ENCODE data around the gene PPP6C.
"Not testable (repeated sequence)": the region's sequence is repeated elsewhere in the genome, so short reads cannot be mapped to it uniquely, and the experiment has no call there.

PPP6C gene

GRCh38 chr9:125189361-125190289 lies at the start of gene PPP6C:
PPP6C (minus strand) TSS chr9:125189803; CDS start chr9:125189718, 85 bp downstream.
- peak; percentile 96 to 99 for DNase-seq

DNA sequence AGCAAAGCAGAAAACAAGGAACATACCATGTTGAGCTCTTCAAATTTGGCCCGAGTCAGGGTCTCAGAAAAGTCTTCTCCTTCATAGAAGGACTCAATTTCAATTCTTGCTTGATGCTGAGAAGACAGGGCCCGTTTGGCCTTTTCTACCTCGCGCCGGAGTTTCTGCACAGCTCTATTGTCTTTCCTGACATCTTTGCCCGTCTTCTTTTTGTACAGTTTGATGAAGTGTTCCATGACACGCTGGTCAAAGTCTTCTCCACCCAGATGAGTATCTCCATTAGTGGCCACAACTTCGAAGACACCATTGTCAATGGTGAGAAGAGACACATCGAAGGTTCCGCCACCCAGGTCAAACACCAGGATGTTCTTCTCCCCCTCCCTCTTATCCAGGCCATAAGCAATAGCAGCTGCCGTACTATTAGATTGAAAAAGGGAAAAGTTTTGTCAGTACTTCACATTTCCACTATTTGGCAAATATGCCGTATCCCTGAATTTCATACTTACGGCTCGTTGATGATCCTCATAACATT lies 49.4 kb upstream of the PPP6C start:
- no peak for DNase-seq

- no peak for DNase-seq
Measured at GRCh38 chr9:125238127-125238914, 48.7 kb upstream of the PPP6C start.

GRCh38 chr9:125236520-125237159 lies 47.0 kb upstream of the PPP6C start:
- not testable (repeated sequence) for DNase-seq

- no peak for DNase-seq
Measured at GRCh38 chr9:125235804-125236519, 46.4 kb upstream of the PPP6C start.

DNA sequence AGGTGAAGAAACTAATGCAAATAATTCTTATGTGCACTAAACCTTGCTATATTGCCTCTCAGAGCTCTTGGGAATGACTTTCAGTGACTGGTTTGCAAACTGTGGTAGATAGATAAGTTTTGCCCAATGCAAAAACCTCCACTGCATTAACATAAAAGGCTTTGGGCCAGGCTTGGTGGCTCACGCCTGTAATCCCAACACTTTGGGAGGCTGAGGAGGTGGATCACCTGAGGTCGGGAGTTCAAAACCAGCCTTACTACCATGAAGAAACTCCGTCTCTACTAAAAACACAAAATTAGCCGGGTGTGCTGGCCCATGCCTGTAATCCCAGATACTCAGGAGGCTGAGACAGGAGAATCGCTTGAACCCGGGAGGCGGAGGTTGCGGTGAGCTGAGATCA lies 44.5 kb upstream of the PPP6C start:
- DNase-seq, result not testable (repeated sequence)

DNA sequence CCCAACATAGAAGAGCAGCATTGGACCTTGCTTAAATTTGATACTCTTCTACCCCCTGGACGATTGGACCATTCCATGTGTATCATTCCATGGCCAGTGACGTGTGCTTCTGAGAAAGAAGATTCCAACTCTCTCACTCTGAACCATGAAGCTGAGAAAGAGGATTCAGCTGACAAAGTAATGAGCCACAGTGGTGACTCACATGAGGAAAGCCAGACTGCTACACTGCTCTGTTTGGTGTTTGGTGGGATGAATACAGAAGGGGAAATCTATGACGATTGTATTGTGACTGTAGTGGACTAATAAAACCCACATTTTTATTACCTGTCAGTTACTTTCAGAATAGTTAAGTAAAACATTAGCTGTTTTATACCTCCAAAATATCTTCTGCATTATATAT lies 44.1 kb upstream of the PPP6C start:
- DNase-seq, result no peak

DNA sequence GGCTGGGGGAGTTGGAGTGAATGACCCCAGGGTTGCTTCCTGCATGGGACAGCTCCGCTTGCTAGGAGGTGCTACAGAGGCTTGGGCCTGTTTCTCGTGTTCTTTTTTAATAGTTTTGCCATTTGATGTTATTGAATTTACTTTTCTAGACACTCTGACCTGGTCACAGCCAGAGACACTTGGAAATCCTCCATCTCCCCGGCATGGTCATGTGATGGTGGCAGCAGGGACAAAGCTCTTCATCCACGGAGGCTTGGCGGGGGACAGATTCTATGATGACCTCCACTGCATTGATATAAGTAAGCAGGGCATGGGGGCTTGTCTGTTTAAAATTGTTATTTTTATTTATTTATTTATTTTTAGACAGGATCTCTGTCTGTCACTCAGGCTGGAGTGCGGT lies 38.2 kb upstream of the PPP6C start:
- no peak for DNase-seq

DNA sequence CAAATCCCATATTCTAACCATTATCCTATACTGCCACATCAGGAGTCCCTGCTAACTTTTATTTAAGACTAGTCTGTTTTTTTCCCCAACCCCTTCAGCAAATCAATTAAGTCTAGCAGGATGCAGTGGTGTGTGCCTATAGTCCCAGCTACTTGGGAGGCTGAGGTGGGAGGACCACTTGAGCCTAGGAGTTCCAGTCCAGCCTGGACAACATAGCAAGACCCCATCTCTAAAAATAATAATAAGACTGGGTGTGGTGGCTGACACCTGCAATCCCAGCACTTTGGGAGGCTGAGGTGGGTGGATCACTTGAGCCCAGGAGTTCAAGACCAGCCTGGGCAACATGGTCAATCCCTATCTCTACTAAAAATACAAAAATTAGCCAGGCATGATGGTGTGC lies 35.3 kb upstream of the PPP6C start:
- not testable (repeated sequence) for DNase-seq

GRCh38 chr9:125218621-125219020 lies 29.0 kb upstream of the PPP6C start:
- DNase-seq, result no peak

DNA sequence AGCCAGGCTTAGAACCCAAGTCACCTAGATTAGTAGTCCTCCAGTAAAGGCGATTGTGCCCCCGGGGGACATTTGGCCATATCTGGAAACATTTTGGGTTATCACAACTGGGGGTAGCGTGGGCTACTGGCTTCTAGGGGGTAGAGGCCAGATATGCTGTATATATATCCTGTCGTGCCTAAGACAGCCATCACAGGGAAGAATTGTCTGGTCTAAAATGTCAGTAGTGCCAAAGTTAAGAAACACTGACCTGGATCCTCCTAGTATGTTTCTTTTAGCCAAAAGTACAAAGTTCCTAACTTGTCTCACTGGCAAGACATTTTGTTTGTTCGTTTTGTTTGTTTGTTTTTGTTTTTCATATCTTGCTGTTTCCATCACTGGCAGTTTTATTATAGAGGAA lies 24.6 kb upstream of the PPP6C start:
- no peak for DNase-seq

DNA sequence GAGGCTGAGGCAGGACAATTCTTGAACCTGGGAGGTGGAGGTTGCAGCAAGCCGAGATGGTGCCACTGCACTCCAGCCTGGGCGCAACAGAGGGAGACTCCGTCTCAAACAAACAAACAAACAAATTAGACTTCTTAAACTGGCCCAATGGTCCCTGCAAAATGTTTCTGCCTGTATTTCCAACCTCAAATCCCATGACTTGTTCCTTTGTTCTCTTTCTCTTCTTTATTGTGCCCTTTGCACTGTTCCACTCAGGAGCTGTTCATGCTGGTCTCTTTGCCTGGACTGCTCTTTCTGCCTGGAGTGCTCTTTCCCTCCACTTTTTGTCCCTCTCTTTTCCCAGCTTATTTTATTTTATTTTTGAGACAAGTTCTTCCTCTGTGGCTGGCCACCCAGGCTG lies 14.9 kb upstream of the PPP6C start:
- DNase-seq, result no peak

DNA sequence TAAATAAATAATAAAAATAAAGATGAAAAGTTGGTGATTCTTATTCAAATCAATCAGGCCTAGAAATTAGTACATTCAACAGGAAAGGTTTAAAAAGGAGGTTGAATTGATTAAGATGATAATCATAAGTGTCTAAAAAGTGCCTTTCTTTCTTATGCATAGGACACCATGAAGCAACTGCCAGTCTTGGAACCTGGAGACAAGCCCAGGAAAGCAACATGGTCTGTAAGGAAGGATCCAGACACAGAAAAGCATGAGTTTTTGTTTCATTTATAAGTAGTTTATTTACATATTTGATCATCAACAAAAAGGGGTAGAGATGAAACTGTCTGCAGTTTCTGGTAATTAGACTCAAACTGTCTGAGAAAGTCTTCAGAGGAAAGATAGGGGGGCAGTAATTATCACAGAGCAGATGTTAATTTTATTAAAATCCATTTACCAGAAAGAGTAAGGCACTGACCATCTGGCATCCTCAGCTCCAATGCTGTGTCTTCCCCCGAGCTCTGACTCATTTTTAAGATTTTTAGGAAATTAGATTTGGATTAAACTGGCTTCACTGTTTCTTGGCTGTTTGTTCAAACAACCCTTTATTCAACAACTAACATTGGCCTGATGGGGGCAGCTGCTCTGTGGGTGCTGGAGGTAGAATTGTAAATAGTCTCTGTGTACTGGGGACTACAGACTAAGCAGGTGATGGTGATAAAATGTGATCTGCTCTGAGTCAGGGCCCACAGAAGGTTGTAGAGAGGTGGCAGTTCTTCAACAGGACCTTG lies 13.4 kb upstream of the PPP6C start:
- no peak for DNase-seq

DNA sequence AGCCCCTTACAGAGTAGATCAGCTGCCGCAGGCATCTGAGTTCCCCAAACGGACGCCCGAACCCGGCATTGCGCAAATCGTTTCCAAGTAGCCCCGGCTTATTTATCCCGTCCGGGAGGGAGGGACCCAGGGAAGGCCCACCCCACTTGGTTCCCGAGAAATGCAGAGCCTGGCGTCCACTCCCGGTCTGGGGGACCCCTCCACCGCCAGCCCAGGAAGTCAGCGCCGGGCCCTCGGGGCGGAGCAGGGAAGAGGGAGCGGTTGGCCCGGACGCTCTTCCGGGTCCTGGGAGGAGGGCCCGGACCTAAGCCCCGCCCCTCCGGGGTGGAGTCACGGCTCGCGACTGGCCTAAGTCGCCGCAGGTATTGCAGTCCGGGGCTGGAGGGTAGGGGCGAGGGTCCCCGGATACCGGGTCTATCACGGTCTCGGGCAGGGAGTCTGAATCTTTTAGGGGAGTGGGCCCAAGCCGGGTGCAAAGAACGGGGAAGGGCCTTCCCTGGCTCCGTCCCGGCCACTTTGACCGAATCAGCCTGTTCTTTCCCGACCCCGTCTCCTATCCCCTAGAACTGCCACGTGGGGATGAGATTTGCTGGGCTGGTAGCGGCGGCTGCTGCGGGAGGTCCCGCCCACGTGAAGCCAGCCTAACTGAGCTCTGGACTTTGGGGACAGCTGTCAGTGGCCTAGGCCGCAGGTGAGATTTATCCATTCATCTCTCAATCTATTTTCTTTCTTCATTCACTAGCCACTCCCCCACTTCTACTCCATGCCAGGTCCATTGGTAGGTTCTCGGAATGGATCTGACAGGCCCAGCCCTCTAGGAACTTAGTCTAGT lies 10.8 kb upstream of the PPP6C start, which contains the start of gene RABEPK:
Gene RABEPK, plus strand, starts transcription at position 327 of the 832 bp plus-strand sequence. CDS start 2,472 bp downstream, outside the sequence.
- peak; percentile 95 for DNase-seq

DNA sequence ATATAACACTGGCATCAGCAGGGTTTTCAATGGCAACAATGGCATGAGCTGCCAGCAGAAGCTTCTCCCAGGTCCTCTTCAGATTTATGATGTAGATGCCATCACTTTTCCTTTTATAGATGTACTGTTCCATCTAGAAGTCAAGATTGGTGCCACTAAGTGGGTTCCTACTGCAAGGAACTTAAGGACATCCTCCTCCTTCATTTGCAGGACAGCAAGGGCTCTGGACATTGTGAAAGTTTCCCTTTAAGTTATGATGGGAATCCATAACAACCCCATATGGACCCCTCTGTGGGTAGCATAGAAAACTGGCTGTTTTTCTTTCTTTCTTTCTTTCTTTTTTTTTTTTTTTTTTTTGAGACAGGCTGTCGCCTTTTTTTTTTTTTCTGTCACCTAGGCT lies 6.0 kb upstream of the PPP6C start:
- not testable (repeated sequence) for DNase-seq

DNA sequence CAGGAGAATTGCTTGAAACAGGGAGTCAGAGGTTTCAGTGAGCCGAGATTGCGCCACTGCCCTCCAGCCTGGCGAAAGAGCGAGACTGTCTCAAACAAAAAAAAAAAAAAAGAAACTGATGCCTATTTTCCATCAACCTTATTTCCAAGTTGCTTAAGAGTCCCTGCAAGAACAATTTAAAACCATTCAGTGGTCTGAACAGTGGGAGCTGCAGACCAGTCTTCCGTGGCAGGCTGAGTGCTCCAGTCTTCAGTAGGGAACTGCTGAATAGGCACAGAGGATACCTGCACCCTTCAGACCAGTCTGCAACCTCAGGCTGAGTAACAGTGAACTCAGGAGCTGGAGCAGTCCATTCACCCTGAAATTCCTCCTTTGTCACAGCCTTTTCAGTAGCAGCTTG lies 4.9 kb upstream of the PPP6C start:
- not testable (repeated sequence) for DNase-seq

DNA sequence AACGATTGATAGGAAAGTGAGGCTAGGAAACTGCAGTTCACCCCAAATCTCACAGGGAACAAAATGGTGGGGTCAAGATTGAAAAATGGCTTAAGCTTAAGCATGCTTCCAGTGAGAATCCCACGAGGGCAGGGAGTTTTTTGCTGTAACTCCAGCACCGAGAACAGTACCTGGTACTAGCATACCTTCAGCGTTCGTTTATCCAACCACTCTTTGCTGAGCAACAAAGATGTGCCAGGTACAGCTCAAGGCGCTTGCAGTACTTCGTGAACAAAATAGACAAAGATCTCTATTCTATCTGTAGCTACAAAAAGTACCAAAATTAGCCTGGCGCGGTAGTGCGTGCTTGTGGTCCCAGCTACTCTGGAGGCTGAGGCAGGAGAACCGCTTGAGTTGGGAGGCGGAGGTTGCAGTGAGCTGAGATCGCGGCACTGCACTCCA lies 778 bp upstream of the PPP6C start:
- DNase-seq, result no peak

- DNase-seq, result peak in 1 of 2 donors; percentile 20
Measured at GRCh38 chr9:125189011-125189360, 617 bp downstream of the PPP6C start.

- DNase-seq, result no peak
Measured at GRCh38 chr9:125183561-125183960, 6.0 kb downstream of the PPP6C start.

DNA sequence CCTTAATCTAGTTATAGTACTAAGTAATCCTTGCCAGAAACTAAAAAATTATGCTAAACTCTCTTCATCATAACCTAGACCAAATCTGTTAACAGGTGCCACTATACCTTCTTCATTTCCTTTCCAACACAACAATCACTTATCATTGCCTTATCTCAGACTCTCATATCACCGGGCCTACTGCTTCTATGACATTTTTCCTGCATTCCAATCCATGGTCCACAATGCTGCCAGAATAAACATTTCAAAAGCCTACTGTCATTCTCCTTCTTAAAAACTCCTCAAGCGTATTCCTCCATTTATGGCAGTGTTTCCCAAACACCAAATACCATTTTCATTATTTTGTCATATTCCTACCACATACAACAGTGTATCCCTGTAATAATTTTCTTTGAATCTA lies 6.5 kb downstream of the PPP6C start:
- no peak for DNase-seq
